MM.1S (cell line): ENCODE measurements around the gene ARVCF.

Experiments
- DNase-seq: peaks from one replicate; pipeline ENCODE4 v3.0.0-alpha.2; 2015
- H2AFZ ChIP-seq: fragments of 300-600 bp; sonication (generic); 2 replicates; pipeline ENCODE4 v1.6.0; 2016; ENCODE audit warnings: antibody characterized with exemption, low read length
- H3F3A ChIP-seq: fragments of 300-600 bp; sonication (generic); 2 replicates; pipeline ENCODE4 v1.6.1; 2016; ENCODE audit warnings: mild to moderate bottlenecking, antibody characterized with exemption, low read length, moderate library complexity, mixed read lengths; ENCODE audit not compliant: insufficient read depth
- H3K27ac ChIP-seq: fragments of 300-600 bp; sonication (generic); 2 replicates; pipeline ENCODE4 v1.5.1; 2016; ENCODE audit warnings: mild to moderate bottlenecking, low read length
- H3K27me3 ChIP-seq: fragments of 300-600 bp; sonication (generic); replicated peaks from 2 replicates; pipeline ENCODE4 v1.6.0; 2016; ENCODE audit warnings: low read length; ENCODE audit not compliant: insufficient read depth
- H3K36me3 ChIP-seq: fragments of 300-600 bp; sonication (generic); replicated peaks from 2 replicates; pipeline ENCODE4 v1.6.1; 2016; ENCODE audit warnings: mild to moderate bottlenecking, low read length, mixed read lengths; ENCODE audit not compliant: insufficient read depth
- H3K4me1 ChIP-seq: fragments of 300-600 bp; sonication (generic); 2 replicates; pipeline ENCODE4 v1.6.1; 2016; ENCODE audit warnings: low read length, mixed read lengths
- H3K4me2 ChIP-seq: fragments of 300-600 bp; sonication (generic); 2 replicates; pipeline ENCODE4 v1.6.0; 2016; ENCODE audit warnings: low read depth, low read length
- H3K4me3 ChIP-seq: fragments of 300-600 bp; sonication (generic); 2 replicates; pipeline ENCODE4 v1.5.1; 2016; ENCODE audit warnings: low read length, mixed read lengths
- H3K79me2 ChIP-seq: fragments of 300-600 bp; sonication (generic); 2 replicates; pipeline ENCODE4 v1.6.1; 2016; ENCODE audit warnings: mixed run types, low read length, mixed read lengths
- H3K9ac ChIP-seq: fragments of 300-600 bp; sonication (generic); 2 replicates; pipeline ENCODE4 v1.6.1; 2016; ENCODE audit warnings: low read length, mixed read lengths
- H3K9me2 ChIP-seq: fragments of 300-600 bp; sonication (generic); replicated peaks from 2 replicates; pipeline ENCODE4 v1.6.1; 2016; ENCODE audit warnings: mild to moderate bottlenecking, low read length, mixed read lengths; ENCODE audit not compliant: insufficient read depth
- H3K9me3 ChIP-seq: fragments of 300-600 bp; sonication (generic); replicated peaks from 2 replicates; pipeline ENCODE4 v1.6.1; 2016; ENCODE audit warnings: mild to moderate bottlenecking, low read length, mixed read lengths; ENCODE audit not compliant: insufficient read depth
- H4K20me1 ChIP-seq: fragments of 300-600 bp; sonication (generic); 2 replicates; pipeline ENCODE4 v1.6.1; 2016; ENCODE audit warnings: mild to moderate bottlenecking, low read length, moderate library complexity, mixed read lengths; ENCODE audit not compliant: insufficient read depth
- CTCF ChIP-seq: fragments of 300-600 bp; sonication (generic); IDR thresholded peaks from 2 replicates; pipeline ENCODE4 v1.5.1; 2016; ENCODE audit warnings: antibody characterized with exemption, low read length, mixed read lengths
- EZH2 ChIP-seq: fragments of 300-600 bp; sonication (generic); optimal IDR thresholded peaks from 2 replicates; pipeline ENCODE3; 2017; ENCODE audit warnings: low read depth, mild to moderate bottlenecking, antibody characterized with exemption, low read length, mixed read lengths
- EZH2phosphoT487 ChIP-seq: fragments of 300-600 bp; sonication (generic); IDR thresholded peaks from 2 replicates; pipeline ENCODE4 v1.6.1; 2018; ENCODE audit warnings: antibody characterized with exemption, low read length

ARVCF gene

DNA sequence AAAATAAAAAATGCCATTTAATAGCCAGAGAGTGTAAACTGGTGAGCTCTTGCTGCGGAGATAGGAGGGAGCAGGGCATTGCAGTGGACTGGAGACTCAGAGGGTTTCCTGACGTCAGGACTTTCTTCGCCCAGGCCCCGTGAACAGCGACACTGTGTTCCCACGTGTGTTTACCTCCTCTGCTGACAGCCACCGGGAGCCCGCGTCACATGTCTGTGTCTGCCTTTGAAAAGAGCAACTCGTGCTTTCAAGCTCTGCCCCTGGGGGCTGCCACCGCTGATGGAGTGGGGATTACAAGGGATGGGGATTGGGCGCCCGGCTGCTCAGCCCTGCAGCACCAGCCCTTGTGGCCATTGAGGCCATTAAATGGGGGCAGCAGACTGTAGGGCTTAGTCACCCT lies 7.6 kb upstream of the ARVCF start:
- Histone ChIP-seq H3K9me3 (no peaks in the 10 kb centered on the region), H3F3A (no peaks in the 10 kb centered on the region), H3K4me3 (no peak overlapping the region), H3K4me2 (no peak overlapping the region), H3K27ac (no peak overlapping the region), H3K4me1 (peaks cover 9% of the 10 kb centered on the region), H3K36me3 (no peaks in the 10 kb centered on the region), H3K27me3 (0 out of 2 replicates have a peak, but pooled peaks cover 8% of the 10 kb centered on the region), H3K9me2 (no peaks in the 10 kb centered on the region), H4K20me1 (no peaks in the 10 kb centered on the region), H2AFZ (no peak overlapping the region), H3K79me2 (peaks cover 22% of the 10 kb centered on the region), H3K9ac (no peak overlapping the region)
- no peak for TF ChIP-seq EZH2
- TF ChIP-seq CTCF, result no peak
- TF ChIP-seq EZH2phosphoT487, result no peak
- DNase-seq, result no peak

DNA sequence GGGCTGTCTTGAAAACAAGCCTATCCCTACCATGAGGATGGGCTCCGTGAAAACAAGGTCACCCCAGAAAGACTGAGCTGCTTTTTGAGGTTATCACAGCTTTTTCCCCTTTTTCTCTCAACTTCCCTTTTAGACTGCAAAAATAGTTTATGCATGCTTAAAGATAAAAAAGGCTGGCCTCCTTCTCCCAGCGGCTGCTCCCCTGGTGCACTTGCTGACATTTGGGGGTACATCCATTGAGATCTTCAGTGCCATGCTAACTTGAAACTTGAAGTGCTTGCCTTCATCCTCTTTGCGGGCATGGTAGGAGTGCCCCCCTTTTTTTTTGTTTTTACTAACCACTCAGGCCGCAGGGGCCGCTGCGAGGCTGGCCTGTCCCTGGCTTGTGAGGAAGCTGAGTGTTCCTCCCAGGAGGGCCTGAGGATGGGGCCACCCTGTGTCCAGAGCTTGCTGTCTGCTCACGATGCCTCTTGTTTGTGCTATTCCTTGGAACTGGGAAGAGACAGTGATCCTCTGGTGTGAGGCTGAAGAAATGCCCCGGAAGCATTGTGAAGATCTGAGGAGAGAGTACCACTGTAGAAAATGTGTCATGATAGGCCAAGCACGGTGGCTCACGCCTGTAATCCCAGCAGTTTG lies 6.5 kb upstream of the ARVCF start:
- no peaks in the 10 kb centered on the region for H3K36me3 ChIP-seq
- peaks cover 15% of the 10 kb centered on the region for H3K27me3 ChIP-seq
- peaks cover 22% of the 10 kb centered on the region for H3K79me2 ChIP-seq
- no peaks in the 10 kb centered on the region for H4K20me1 ChIP-seq
- no peak overlapping the region for H3K4me2 ChIP-seq
- DNase-seq, result no peak
- H3K27ac ChIP-seq, result no peak overlapping the region
- no peak overlapping the region for H3K4me3 ChIP-seq
- H3F3A ChIP-seq, result no peaks in the 10 kb centered on the region
- no peak overlapping the region for H3K9ac ChIP-seq
- H2AFZ ChIP-seq, result no peak overlapping the region
- H3K4me1 ChIP-seq, result peaks cover 9% of the 10 kb centered on the region
- no peaks in the 10 kb centered on the region for H3K9me3 ChIP-seq
- TF ChIP-seq CTCF, result no peak
- H3K9me2 ChIP-seq, result no peaks in the 10 kb centered on the region

- Histone ChIP-seq H3K4me3 (peak overlapping the region; percentile 100), H3K9me3 (no peaks in the 10 kb centered on the region), H3F3A (no peaks in the 10 kb centered on the region), H3K9me2 (no peaks in the 10 kb centered on the region), H3K9ac (no peak overlapping the region), H2AFZ (no peak overlapping the region), H3K27me3 (peaks cover 21% of the 10 kb centered on the region), H3K4me2 (peak overlapping the region; percentile 97; the same call in 1 of the 2 replicates), H3K27ac (no peak overlapping the region), H3K79me2 (peaks cover 22% of the 10 kb centered on the region), H3K36me3 (no peaks in the 10 kb centered on the region), H4K20me1 (no peaks in the 10 kb centered on the region), H3K4me1 (peaks cover 9% of the 10 kb centered on the region)
- TF ChIP-seq EZH2phosphoT487 (no peak), EZH2 (no peak), CTCF (no peak)
- DNase-seq, result no peak
Observed at GRCh38 chr22:20022231-20022977, 5.8 kb upstream of the ARVCF start.
